Stimulated activated CD8-positive, alpha-beta memory T cell treated with anti-CD3 and anti-CD28 coated beads, Interleukin-7, amount 100 ng/mL, for 24 hours (primary cell): Measurements from ENCODE around the gene FAM153A.
"Not testable (repeated sequence)": the region's sequence is repeated elsewhere in the genome, so short reads cannot be mapped to it uniquely, and the experiment has no call there.

Source experiments
- DNase-seq: peaks from one replicate; pipeline ENCODE4 v3.0.0-alpha.2; 2020; ENCODE audit warnings: low read depth

FAM153A gene

GRCh38 chr5:177724858-177725257 is 57.8 kb downstream of the FAM153A start:
- DNase-seq = not testable (repeated sequence)

DNA sequence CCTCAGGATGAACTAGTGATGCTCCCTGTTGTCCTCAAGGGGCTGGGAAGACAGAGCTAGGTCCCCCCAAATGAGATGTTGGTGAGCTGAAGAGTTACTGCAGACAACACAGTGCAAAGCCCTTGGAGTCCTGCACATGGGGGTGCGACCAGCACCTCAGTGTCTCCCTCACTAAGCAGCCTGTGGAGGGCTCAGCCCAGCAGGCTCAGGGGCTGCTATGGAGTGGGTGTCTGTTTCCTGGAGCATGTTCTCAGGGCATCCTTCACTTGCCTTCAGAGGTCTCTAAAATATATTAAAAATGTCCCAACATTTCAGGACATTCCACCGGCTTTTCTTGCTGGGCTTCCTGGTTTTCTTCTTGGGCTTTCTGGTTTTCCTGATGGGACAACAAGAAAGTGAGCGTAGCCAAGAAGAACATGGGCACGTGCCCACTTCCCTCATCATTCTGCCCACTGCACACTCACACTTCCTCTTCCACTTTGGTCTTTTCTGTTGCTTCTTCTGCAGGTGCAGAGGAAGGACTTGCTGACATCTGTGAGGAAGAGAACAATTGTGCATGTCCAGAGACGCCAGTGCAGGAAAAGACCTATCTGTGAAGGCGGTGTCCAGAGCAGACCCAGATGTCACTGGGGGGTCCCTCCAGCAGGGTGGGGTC is 58.7 kb downstream of the FAM153A start:
- not testable (repeated sequence) for DNase-seq

DNA sequence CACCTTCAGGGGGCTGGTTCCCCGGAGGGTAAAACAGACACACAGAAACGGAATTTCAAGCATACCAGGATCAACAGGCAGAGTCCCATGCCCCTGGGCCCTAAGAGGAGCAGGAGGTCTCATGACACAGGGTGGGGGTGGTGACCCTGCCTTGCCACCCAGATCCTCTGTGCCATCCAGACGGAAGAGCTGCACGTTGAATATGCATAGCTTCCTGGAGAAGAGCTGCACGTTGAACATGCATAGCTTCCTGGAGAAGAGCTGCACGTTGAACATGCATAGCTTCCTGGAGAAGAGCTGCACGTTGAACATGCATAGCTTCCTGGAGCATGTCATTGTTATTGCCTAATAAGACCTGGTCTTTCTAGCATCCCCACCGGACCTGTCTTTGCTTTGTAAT is 59.9 kb downstream of the FAM153A start:
- not testable (repeated sequence) for DNase-seq

DNA sequence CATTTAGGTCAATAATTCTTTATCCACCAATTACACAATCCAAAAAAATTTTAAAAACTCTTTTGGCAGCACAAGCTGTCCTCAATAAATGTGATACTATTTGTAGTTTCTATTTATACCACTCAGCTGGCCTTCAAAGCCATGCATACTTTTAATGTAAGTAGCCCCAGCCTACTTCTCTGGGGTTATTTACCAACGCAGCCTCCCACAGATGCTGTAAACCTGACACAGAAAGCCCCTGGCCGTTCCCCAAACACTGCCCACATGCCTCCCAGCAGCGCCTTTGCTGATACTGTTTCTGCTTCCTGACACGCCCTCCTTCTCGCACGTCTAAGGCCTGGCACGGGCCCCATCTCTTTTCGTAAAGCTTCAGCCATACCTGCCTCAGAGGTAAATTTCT is 62.7 kb downstream of the FAM153A start:
- not testable (repeated sequence) for DNase-seq

GRCh38 chr5:177715423-177715822 is 67.3 kb downstream of the FAM153A start:
- DNase-seq = not testable (repeated sequence)

- DNase-seq = not testable (repeated sequence)
These were observed 86.6 kb downstream of the FAM153A start for GRCh38 chr5:177696100-177696499.

GRCh38 chr5:177695356-177695930 is 87.3 kb downstream of the FAM153A start:
- not testable (repeated sequence) for DNase-seq

DNA sequence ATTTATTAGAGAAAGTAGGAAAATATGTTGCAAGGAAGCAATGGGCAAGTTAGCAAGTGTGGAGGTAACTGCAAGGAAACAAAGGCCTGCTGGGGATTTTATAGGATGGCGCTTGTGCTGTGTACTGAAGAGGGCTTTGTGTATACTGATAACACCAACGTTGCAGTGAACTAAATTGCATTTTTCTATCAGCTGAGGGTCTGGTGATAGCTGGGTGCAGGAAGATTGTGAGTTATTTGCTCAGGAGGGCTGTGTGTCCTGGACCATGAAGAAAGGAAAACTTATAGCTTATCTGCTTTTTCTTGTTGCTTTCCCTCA is 88.2 kb downstream of the FAM153A start:
- DNase-seq = not testable (repeated sequence)

- DNase-seq = not testable (repeated sequence)
These were observed 88.8 kb downstream of the FAM153A start for GRCh38 chr5:177693671-177694517.

GRCh38 chr5:177692969-177693368 is 89.7 kb downstream of the FAM153A start:
- not testable (repeated sequence) for DNase-seq

DNA sequence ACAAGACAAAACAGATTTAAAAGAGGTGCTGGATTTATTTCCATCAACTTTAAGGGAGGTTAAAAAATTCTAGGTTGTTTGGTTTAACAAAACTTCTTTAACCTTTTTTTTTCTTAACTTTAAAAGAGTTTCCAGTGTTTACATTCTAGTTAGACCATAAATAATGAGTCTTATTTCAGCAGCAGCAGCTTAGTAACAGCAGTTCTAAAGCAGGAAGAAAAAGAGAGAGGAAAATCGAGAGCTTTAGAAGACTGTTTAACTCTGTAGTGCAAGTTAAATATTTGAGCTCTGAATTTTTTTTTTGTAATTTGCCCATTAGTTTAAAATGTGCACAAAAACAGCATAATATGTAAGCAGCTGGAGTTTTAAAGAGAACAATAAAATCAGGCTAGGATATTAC is 90.2 kb downstream of the FAM153A start:
- not testable (repeated sequence) for DNase-seq

DNA sequence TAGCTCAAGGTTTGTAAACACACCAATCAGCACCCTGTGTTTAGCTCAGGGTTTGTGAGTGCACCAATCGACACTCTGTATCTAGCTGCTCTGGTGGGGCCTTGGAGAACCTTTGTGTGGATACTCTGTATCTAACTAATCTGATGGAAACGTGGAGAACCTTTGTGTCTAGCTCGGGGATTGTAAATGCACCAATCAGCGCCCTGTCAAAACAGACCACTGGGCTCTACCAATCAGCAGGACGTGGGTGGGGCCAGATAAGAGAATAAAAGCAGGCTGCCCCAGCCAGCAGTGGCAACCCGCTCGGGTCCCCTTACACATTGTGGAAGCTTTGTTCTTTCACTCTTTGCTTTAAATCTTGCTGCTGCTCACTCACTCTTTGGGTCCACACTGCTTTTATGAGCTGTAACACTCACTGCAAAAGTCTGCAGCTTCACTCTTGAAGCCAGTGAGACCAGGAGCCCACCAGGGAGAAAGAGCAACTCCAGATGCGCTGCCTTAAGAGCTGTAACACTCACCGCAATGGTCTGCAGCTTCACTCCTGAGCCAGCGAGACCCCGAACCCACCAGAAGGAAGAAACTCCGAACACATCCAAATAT is 93.6 kb downstream of the FAM153A start:
- not testable (repeated sequence) for DNase-seq

DNA sequence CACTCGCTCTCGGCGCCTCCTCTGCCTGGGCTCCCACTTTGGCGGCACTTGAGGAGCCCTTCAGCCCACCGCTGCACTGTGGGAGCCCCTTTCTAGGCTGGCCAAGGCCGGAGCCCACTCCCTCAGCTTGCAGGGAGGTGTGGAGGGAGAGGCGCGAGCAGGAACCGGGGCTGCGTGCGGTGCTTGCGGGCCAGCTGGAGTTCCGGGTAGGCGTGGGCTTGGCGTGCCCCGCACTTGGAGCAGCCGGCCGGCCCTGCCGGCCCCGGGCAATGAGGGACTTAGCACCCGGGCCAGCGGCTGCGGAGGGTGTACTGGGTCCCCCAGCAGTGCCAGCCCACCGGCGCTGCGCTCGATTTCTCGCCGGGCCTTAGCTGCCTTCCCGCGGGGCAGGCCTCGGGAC is 94.6 kb downstream of the FAM153A start:
- DNase-seq = not testable (repeated sequence)

DNA sequence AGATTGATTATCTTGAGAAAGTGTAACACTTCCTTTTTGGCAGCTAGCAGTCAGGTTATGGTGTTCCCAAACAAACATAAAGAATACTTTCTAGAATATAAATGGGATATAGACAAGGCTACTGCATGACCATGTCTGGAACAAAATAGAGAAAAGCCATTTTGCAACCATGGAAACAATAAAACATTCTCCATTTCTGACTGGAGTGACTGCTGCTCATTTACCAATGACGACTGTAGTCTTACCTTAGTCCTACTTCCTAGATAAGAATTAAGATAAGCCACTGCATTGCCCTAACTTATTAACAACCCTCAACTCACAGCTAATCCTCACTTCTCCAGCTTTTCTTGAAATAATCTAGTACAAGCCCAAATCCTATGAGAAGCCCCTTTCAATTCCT is 100.8 kb downstream of the FAM153A start:
- not testable (repeated sequence) for DNase-seq
